Smooth muscle cell (in vitro differentiated cells): Measurements from ENCODE around the gene SLFN12L. TPM values are rescaled to one million over a fixed set of nuclear protein-coding genes. Genes with fewer than 3 reads are reported as not detected.

Experiments used
- DNase-seq: peaks from one replicate; lab custom pipeline; 2025; ENCODE audit not compliant: unreplicated experiment; lab: John Stamatoyannopoulos, UW
- H2AFZ ChIP-seq: fragments of 200-600 bp; sonication (generic); 2 replicates; pipeline ENCODE4 v1.6.0; 2016; ENCODE audit warnings: antibody characterized with exemption, low read depth, mild to moderate bottlenecking
- H3F3A ChIP-seq: fragments of 200-600 bp; sonication (generic); 2 replicates; pipeline ENCODE4 v1.6.0; 2017; ENCODE audit warnings: antibody characterized with exemption, low read depth
- H3K27ac ChIP-seq: fragments of 200-600 bp; sonication (generic); 2 replicates; pipeline ENCODE4 v1.5.1; 2016; ENCODE audit warnings: low read depth, mild to moderate bottlenecking
- H3K27me3 ChIP-seq: fragments of 200-600 bp; sonication (generic); 2 replicates; pipeline ENCODE4 v1.6.1; 2016; ENCODE audit warnings: low read depth, mild to moderate bottlenecking
- H3K36me3 ChIP-seq: fragments of 200-600 bp; sonication (generic); 2 replicates; pipeline ENCODE4 v1.5.1; 2016; ENCODE audit warnings: low read depth
- H3K4me1 ChIP-seq: fragments of 200-600 bp; sonication (generic); 2 replicates; pipeline ENCODE4 v1.5.1; 2016; ENCODE audit warnings: low read depth
- H3K4me2 ChIP-seq: fragments of 200-600 bp; sonication (generic); 2 replicates; pipeline ENCODE4 v1.6.0; 2016; ENCODE audit warnings: mild to moderate bottlenecking
- H3K4me3 ChIP-seq: fragments of 200-600 bp; sonication (generic); 2 replicates; pipeline ENCODE4 v1.5.1; 2016; ENCODE audit warnings: mild to moderate bottlenecking
- H3K79me2 ChIP-seq: fragments of 200-600 bp; sonication (generic); 2 replicates; pipeline ENCODE4 v1.6.0; 2016; ENCODE audit warnings: low read depth, mild to moderate bottlenecking
- H3K9ac ChIP-seq: fragments of 200-600 bp; sonication (generic); 2 replicates; pipeline ENCODE4 v1.6.0; 2016; ENCODE audit warnings: low read depth
- H3K9me3 ChIP-seq: fragments of 200-600 bp; sonication (generic); replicated peaks from 2 replicates; pipeline ENCODE4 v1.5.1; 2016; ENCODE audit warnings: low read depth
- H4K20me1 ChIP-seq: fragments of 200-600 bp; sonication (generic); 2 replicates; pipeline ENCODE4 v1.6.0; 2016; ENCODE audit warnings: low read depth
- WGBS: methylation state at CpG from one replicate; pipeline ENCODE4 v1.1.7; 2016; ENCODE audit warnings: low lambda C conversion rate; 5-methylcytosine and 5-hydroxymethylcytosine counted together
- polyA plus RNA-seq: library from polyadenylated mRNA; unstranded; fragments of >200 nt; fragmentation: Nextera tagmentation; extraction: Ambion mirVana; gene quantifications from 2 replicates; pipeline ENCODE4 v1.2.1, GENCODE V29; 2016
- total RNA-seq: library from RNA; depleted of rRNA; stranded (reverse); fragments of >200 nt; gene quantifications from 2 replicates; pipeline ENCODE4 v1.2.3, GENCODE V29; 2014
- TF ChIP-seq, protein P1 (sequence below): fragments of 200-600 bp; sonication (generic); IDR thresholded peaks from 2 replicates; pipeline ENCODE4 v1.5.1; 2017; ENCODE audit warnings: borderline replicate concordance, mild to moderate bottlenecking, antibody characterized with exemption; ENCODE audit not compliant: insufficient read depth, poor library complexity, severe bottlenecking

The SLFN12L gene
- total and polyA plus RNA-seq, 2 experiments from 2014 or later = not detected

DNA sequence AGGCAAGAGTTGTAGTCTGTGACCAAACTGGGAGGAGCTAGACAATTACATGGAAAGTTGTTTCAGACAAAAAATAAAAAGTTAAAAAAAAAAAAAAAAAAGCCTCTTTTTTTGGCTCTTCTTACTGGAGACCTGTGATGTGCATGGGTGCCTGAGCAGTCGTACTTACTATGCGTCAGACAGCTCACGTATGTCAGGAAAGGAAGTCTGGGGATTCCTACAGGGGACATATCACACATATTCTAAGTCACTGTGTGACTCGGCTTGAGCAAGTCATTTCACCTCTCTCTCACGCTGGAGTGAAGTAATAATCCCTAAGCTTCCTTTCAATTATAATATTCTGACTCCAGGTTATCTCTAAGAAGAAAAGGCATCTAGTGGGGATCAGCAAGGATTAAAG lies 17.2 kb upstream of the SLFN12L start:
- Histone ChIP-seq H3K9ac (no peak overlapping the region), H3K4me2 (no peak overlapping the region), H3K9me3 (no peaks in the 10 kb centered on the region), H3K79me2 (no peaks in the 10 kb centered on the region), H4K20me1 (no peaks in the 10 kb centered on the region), H3K36me3 (no peaks in the 10 kb centered on the region), H3F3A (no peaks in the 10 kb centered on the region), H3K4me3 (no peak overlapping the region), H3K27me3 (peaks cover 40% of the 10 kb centered on the region), H3K4me1 (no peaks in the 10 kb centered on the region), H2AFZ (no peak overlapping the region), H3K27ac (no peak overlapping the region)
- no peak for DNase-seq
- TF ChIP-seq, protein P1, sequence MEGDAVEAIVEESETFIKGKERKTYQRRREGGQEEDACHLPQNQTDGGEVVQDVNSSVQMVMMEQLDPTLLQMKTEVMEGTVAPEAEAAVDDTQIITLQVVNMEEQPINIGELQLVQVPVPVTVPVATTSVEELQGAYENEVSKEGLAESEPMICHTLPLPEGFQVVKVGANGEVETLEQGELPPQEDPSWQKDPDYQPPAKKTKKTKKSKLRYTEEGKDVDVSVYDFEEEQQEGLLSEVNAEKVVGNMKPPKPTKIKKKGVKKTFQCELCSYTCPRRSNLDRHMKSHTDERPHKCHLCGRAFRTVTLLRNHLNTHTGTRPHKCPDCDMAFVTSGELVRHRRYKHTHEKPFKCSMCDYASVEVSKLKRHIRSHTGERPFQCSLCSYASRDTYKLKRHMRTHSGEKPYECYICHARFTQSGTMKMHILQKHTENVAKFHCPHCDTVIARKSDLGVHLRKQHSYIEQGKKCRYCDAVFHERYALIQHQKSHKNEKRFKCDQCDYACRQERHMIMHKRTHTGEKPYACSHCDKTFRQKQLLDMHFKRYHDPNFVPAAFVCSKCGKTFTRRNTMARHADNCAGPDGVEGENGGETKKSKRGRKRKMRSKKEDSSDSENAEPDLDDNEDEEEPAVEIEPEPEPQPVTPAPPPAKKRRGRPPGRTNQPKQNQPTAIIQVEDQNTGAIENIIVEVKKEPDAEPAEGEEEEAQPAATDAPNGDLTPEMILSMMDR = no peak
- WGBS = 85% methylated on average over 5 of the region's 5 CpGs

- no peaks in the 10 kb centered on the region for H3F3A ChIP-seq
- DNase-seq = no peak
- no peak overlapping the region for H3K4me2 ChIP-seq
- H3K79me2 ChIP-seq = no peaks in the 10 kb centered on the region
- no peaks in the 10 kb centered on the region for H3K4me1 ChIP-seq
- no peak overlapping the region for H3K9ac ChIP-seq
- no peaks in the 10 kb centered on the region for H3K9me3 ChIP-seq
- H3K36me3 ChIP-seq = no peaks in the 10 kb centered on the region
- H4K20me1 ChIP-seq = no peaks in the 10 kb centered on the region
- no peak overlapping the region for H3K27ac ChIP-seq
- H3K27me3 ChIP-seq = peaks cover 47% of the 10 kb centered on the region
- 91% methylated on average over 4 of the region's 4 CpGs for WGBS
- no peak overlapping the region for H2AFZ ChIP-seq
- H3K4me3 ChIP-seq = no peak overlapping the region
- TF ChIP-seq, protein P1 = no peak
These were observed 15.8 kb upstream of the SLFN12L start for GRCh38 chr17:35553310-35553709.

DNA sequence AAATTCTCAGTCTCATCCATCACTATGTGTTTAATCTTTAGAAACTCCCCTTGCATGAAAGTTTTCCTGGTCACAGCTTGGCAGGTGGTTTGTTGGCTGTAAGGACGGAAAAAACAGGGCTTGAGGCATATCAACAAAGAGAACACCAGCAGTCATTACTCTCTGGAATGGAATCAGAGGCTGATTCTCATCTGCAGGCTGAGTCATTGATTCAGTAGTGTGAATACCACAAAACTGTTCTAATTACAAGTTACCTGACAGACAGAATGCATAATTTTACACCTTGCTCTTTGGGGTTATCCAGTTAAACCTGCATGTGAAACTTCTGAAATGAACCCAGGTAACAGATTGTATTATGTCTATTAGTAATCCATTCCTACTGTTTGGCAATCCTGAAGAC lies 11.5 kb upstream of the SLFN12L start:
- no peaks in the 10 kb centered on the region for H3F3A ChIP-seq
- H2AFZ ChIP-seq = no peak overlapping the region
- TF ChIP-seq, protein P1 = no peak
- H3K4me2 ChIP-seq = no peak overlapping the region
- no peak for DNase-seq
- H3K36me3 ChIP-seq = no peaks in the 10 kb centered on the region
- no peaks in the 10 kb centered on the region for H3K79me2 ChIP-seq
- no peak overlapping the region for H3K27ac ChIP-seq
- H3K4me3 ChIP-seq = no peak overlapping the region
- no peak overlapping the region for H3K9ac ChIP-seq
- peaks cover 72% of the 10 kb centered on the region for H3K27me3 ChIP-seq
- no peaks in the 10 kb centered on the region for H3K4me1 ChIP-seq
- no peaks in the 10 kb centered on the region for H3K9me3 ChIP-seq
- 57% methylated on average over 1 of the region's 1 CpG for WGBS
- H4K20me1 ChIP-seq = no peaks in the 10 kb centered on the region

GRCh38 chr17:35548208-35548810 lies 10.8 kb upstream of the SLFN12L start:
- Histone ChIP-seq H3K4me1 (no peaks in the 10 kb centered on the region), H3K4me3 (no peak overlapping the region), H3K9me3 (no peaks in the 10 kb centered on the region), H3K4me2 (no peak overlapping the region), H3K27me3 (peaks cover 74% of the 10 kb centered on the region), H2AFZ (no peak overlapping the region), H3K36me3 (no peaks in the 10 kb centered on the region), H4K20me1 (no peaks in the 10 kb centered on the region), H3K79me2 (no peaks in the 10 kb centered on the region), H3K27ac (no peak overlapping the region), H3K9ac (no peak overlapping the region), H3F3A (no peaks in the 10 kb centered on the region)
- DNase-seq = no peak
- 80% methylated on average over 8 of the region's 8 CpGs for WGBS
- TF ChIP-seq, protein P1 = no peak
